K562 (cell line): Measurements from ENCODE around the gene LY6G6D. TPM values are rescaled to one million over a fixed set of nuclear protein-coding genes. Genes with fewer than 3 reads are reported as not detected.

Experiments used
- DACH1 ChIP-seq: fragments of 450-650 bp; IDR thresholded peaks from 2 replicates; pipeline ENCODE4 v1.6.1; 2018; ENCODE audit not compliant: partially characterized antibody
- EP300 ChIP-seq: IDR thresholded peaks from 2 replicates; pipeline ENCODE4 v1.6.1; 2012; ENCODE audit warnings: low read length, improper control_type of control experiment
- GATAD2A ChIP-seq: fragments of 450-650 bp; IDR thresholded peaks from 2 replicates; pipeline ENCODE4 v1.6.1; 2017
- IFI16 ChIP-seq: fragments of 250-450 bp; sonication (Bioruptor Pico); IDR thresholded peaks from 2 replicates; pipeline ENCODE4 v2.1.2; 2022; ENCODE audit warnings: mild to moderate bottlenecking, inconsistent platforms
- KLF1 ChIP-seq: fragments of 450-650 bp; IDR thresholded peaks from 2 replicates; pipeline ENCODE4 v1.6.1; 2016; ENCODE audit warnings: missing genetic modification characterization, missing compliant biosample characterization
- NCOA1 ChIP-seq: fragments of 450-650 bp; IDR thresholded peaks from 2 replicates; pipeline ENCODE4 v1.6.1; 2016; ENCODE audit warnings: low read depth
- NFYB ChIP-seq: IDR thresholded peaks from 2 replicates; pipeline ENCODE4 v1.6.1; 2011; ENCODE audit warnings: mild to moderate bottlenecking, moderate library complexity; ENCODE audit not compliant: insufficient read length; ENCODE audit errors: extremely low read depth
- PHB2 ChIP-seq: fragments of 450-650 bp; IDR thresholded peaks from 2 replicates; pipeline ENCODE4 v1.6.1; 2017; ENCODE audit warnings: low read depth
- PPARD ChIP-seq: fragments of 250-450 bp; sonication (Bioruptor Pico); IDR thresholded peaks from 2 replicates; pipeline ENCODE4 v1.8.0; 2022; ENCODE audit warnings: inconsistent platforms, mild to moderate bottlenecking, moderate library complexity
- SETDB1 ChIP-seq: IDR thresholded peaks from one replicate; pipeline ENCODE4 v1.6.1; 2012; ENCODE audit warnings: low read length, control low read depth, inconsistent platforms
- SRF ChIP-seq, 2 experiments: fragments of 250-450, 450-650 bp in 1 of 2; sonication (Bioruptor Pico) in 1 of 2; sonication (generic) in 1 of 2; formaldehyde crosslinking; IDR thresholded peaks; 2 replicates each; pipeline versions ENCODE4 v1.5.0 to v1.5.1; 2020 to 2022; ENCODE audit warnings: mild to moderate bottlenecking in 1 of 2, missing genetic modification reagents in 1 of 2
- TAF15 ChIP-seq: fragments of 200-400 bp; formaldehyde crosslinking; IDR thresholded peaks from 2 replicates; pipeline ENCODE4 v1.6.1; 2017; ENCODE audit warnings: mild to moderate bottlenecking, low read depth, low read length, moderate library complexity
- TAF7 ChIP-seq: fragments of 450-650 bp; IDR thresholded peaks from 2 replicates; pipeline ENCODE4 v1.6.1; 2016; ENCODE audit warnings: missing genetic modification characterization, missing compliant biosample characterization
- ZNF134 ChIP-seq: fragments of 250-450 bp; sonication (Bioruptor Pico); conservative IDR thresholded peaks from 2 replicates; pipeline ENCODE4 v1.4.0; 2020
- ZNF408 ChIP-seq: fragments of 250-450 bp; sonication (Bioruptor Pico); IDR thresholded peaks from 2 replicates; pipeline ENCODE4 v1.4.0; 2020; ENCODE audit warnings: low read depth, mild to moderate bottlenecking, moderate library complexity
- ZNF589 ChIP-seq: fragments of 200-800 bp; sonication (Bioruptor generic); IDR thresholded peaks from 2 replicates; pipeline ENCODE4 v1.6.1; 2016; ENCODE audit warnings: low read depth, missing genetic modification characterization, missing compliant biosample characterization
- polyA plus RNA-seq, 8 experiments: library from polyadenylated mRNA; depleted of rRNA in 4 of 8; stranded (reverse) in 5 of 8; unstranded in 3 of 8; fragments of >200 nt; fragmentation: Nextera tagmentation in 2 of 8; fragmentation: Illumina TruSeq in 1 of 8; extraction: Ambion mirVana in 2 of 8; extraction: Trizol in 1 of 8; gene quantifications; 2 replicates each; pipeline versions ENCODE4 v1.2.1 to v1.2.3, GENCODE V29; 2011 to 2014; ENCODE audit warnings: inconsistent platforms in 1 of 8, missing spikeins in 1 of 8
- total RNA-seq, 7 experiments: library from RNA; depleted of rRNA in 6 of 7; stranded (reverse); fragments of >200 nt in 6 of 7; fragmentation: Illumina TruSeq in 2 of 7; extraction: Trizol in 2 of 7; gene quantifications; 2 replicates each; pipeline versions ENCODE4 v1.2.1 to v1.2.3, GENCODE V29; 2011 to 2021; ENCODE audit warnings: low replicate concordance in 1 of 7
- TF ChIP-seq, protein P1 (sequence below): IDR thresholded peaks from 2 replicates; pipeline ENCODE4 v1.6.1; 2011; ENCODE audit not compliant: insufficient read length; ENCODE audit errors: extremely low read depth
- TF ChIP-seq, protein P2 (sequence below): sonication (generic); formaldehyde crosslinking; IDR thresholded peaks from 2 replicates; pipeline ENCODE4 v1.8.0; 2022; ENCODE audit warnings: mild to moderate bottlenecking, missing genetic modification reagents
- TF ChIP-seq, protein P3 (sequence below): sonication (generic); formaldehyde crosslinking; IDR thresholded peaks from 2 replicates; pipeline ENCODE4 v1.8.0; 2022; ENCODE audit warnings: missing genetic modification reagents, mild to moderate bottlenecking, borderline replicate concordance
- TF ChIP-seq, protein P4 (sequence below), 2 experiments: fragments of 450-650 bp; IDR thresholded peaks; 2 replicates each; pipeline ENCODE4 v1.6.1; 2016
- TF ChIP-seq, protein P5 (sequence below): sonication (generic); formaldehyde crosslinking; IDR thresholded peaks from 2 replicates; pipeline ENCODE4 v1.8.1; 2023; ENCODE audit warnings: mild to moderate bottlenecking, missing genetic modification reagents

The LY6G6D gene
- total and polyA plus RNA-seq, 9 of the 15 experiments (the other 6 are each of a cell fraction or from before 2014, with no cell fraction given) = 0.30 to 0.38 TPM; not detected in 7

DNA sequence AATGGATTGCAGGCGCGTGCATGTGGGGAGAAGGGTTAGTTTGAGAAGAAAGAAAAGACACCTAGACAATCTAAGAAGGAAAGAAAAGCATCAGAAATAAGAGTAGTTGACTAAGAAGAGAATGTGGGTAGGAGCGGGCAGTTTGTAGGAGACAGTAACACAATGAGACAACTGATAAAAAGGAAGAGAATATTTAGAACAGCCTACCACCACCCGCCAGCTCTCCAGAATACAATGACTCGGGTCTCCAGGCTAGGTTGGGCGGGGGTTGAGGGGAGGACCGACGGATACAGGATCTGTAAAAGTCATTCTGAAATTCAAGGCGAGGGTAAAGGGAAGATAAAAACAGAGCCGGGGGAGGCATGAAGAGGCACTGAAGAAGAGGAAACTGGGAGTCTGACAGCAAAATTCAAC is 12.7 kb upstream of the LY6G6D start (continued):
- TF ChIP-seq, protein P1, sequence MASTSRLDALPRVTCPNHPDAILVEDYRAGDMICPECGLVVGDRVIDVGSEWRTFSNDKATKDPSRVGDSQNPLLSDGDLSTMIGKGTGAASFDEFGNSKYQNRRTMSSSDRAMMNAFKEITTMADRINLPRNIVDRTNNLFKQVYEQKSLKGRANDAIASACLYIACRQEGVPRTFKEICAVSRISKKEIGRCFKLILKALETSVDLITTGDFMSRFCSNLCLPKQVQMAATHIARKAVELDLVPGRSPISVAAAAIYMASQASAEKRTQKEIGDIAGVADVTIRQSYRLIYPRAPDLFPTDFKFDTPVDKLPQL = no peak
- TF ChIP-seq KLF1 = no peak
- no peak for TF ChIP-seq EP300
- TF ChIP-seq, protein P2, sequence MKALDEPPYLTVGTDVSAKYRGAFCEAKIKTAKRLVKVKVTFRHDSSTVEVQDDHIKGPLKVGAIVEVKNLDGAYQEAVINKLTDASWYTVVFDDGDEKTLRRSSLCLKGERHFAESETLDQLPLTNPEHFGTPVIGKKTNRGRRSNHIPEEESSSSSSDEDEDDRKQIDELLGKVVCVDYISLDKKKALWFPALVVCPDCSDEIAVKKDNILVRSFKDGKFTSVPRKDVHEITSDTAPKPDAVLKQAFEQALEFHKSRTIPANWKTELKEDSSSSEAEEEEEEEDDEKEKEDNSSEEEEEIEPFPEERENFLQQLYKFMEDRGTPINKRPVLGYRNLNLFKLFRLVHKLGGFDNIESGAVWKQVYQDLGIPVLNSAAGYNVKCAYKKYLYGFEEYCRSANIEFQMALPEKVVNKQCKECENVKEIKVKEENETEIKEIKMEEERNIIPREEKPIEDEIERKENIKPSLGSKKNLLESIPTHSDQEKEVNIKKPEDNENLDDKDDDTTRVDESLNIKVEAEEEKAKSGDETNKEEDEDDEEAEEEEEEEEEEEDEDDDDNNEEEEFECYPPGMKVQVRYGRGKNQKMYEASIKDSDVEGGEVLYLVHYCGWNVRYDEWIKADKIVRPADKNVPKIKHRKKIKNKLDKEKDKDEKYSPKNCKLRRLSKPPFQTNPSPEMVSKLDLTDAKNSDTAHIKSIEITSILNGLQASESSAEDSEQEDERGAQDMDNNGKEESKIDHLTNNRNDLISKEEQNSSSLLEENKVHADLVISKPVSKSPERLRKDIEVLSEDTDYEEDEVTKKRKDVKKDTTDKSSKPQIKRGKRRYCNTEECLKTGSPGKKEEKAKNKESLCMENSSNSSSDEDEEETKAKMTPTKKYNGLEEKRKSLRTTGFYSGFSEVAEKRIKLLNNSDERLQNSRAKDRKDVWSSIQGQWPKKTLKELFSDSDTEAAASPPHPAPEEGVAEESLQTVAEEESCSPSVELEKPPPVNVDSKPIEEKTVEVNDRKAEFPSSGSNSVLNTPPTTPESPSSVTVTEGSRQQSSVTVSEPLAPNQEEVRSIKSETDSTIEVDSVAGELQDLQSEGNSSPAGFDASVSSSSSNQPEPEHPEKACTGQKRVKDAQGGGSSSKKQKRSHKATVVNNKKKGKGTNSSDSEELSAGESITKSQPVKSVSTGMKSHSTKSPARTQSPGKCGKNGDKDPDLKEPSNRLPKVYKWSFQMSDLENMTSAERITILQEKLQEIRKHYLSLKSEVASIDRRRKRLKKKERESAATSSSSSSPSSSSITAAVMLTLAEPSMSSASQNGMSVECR (CRISPR knock-in tag) = no peak
- no peak for TF ChIP-seq SETDB1
- TF ChIP-seq TAF15 = no peak
- TF ChIP-seq ZNF134 (CRISPR knock-in tag) = no peak
- TF ChIP-seq NCOA1 = no peak
- 0 out of 2 replicates have a peak, but pooled peaks have one; percentile 65 for TF ChIP-seq GATAD2A
- no peak for TF ChIP-seq NFYB
- TF ChIP-seq, protein P3, sequence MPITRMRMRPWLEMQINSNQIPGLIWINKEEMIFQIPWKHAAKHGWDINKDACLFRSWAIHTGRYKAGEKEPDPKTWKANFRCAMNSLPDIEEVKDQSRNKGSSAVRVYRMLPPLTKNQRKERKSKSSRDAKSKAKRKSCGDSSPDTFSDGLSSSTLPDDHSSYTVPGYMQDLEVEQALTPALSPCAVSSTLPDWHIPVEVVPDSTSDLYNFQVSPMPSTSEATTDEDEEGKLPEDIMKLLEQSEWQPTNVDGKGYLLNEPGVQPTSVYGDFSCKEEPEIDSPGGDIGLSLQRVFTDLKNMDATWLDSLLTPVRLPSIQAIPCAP (CRISPR knock-in tag) = no peak
- TF ChIP-seq DACH1 = no peak
- no peak for TF ChIP-seq IFI16
- no peak for TF ChIP-seq PHB2
- no peak for TF ChIP-seq ZNF408 (CRISPR knock-in tag)
- TF ChIP-seq TAF7 = peak; percentile 63
- TF ChIP-seq SRF (CRISPR knock-in tag; IDR thresholded peaks at IDR 0.05) = 0 out of 4 replicates have a peak, but pooled peaks of 1 of the 2 experiments have one; percentile 2
- TF ChIP-seq, protein P4, sequence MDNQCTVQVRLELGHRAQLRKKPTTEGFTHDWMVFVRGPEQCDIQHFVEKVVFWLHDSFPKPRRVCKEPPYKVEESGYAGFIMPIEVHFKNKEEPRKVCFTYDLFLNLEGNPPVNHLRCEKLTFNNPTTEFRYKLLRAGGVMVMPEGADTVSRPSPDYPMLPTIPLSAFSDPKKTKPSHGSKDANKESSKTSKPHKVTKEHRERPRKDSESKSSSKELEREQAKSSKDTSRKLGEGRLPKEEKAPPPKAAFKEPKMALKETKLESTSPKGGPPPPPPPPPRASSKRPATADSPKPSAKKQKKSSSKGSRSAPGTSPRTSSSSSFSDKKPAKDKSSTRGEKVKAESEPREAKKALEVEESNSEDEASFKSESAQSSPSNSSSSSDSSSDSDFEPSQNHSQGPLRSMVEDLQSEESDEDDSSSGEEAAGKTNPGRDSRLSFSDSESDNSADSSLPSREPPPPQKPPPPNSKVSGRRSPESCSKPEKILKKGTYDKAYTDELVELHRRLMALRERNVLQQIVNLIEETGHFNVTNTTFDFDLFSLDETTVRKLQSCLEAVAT (IDR thresholded peaks at IDR 0.05) = peak in 1 of 2 experiments; percentile 27; a peak in 2 of 4 replicates
- TF ChIP-seq PPARD (CRISPR knock-in tag) = no peak
- peak; percentile 79; the same call in 1 of the 2 replicates for TF ChIP-seq ZNF589
- TF ChIP-seq, protein P5, sequence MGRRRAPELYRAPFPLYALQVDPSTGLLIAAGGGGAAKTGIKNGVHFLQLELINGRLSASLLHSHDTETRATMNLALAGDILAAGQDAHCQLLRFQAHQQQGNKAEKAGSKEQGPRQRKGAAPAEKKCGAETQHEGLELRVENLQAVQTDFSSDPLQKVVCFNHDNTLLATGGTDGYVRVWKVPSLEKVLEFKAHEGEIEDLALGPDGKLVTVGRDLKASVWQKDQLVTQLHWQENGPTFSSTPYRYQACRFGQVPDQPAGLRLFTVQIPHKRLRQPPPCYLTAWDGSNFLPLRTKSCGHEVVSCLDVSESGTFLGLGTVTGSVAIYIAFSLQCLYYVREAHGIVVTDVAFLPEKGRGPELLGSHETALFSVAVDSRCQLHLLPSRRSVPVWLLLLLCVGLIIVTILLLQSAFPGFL (CRISPR knock-in tag) = no peak
